ENCODE measurements around the gene EVC. TPM values are rescaled to one million over a fixed set of nuclear protein-coding genes. Genes with fewer than 3 reads are reported as not detected.
"Not testable (repeated sequence)": the region's sequence is repeated elsewhere in the genome, so short reads cannot be mapped to it uniquely, and the experiment has no call there.

Gene EVC
- total RNA-seq, 1 donor: 69.1 TPM

- Histone ChIP-seq H3K27ac (ENCODE audit: low read depth, low read length) (no peak overlapping the region), H4K20me1 (ENCODE audit: insufficient read depth, low read length) (no peaks in the 10 kb centered on the region), H3K79me2 (ENCODE audit: insufficient read depth, low read length) (no peaks in the 10 kb centered on the region), H3K4me1 (ENCODE audit: insufficient read depth, low read length) (no peaks in the 10 kb centered on the region), H3K36me3 (ENCODE audit: insufficient read depth, low read length) (no peaks in the 10 kb centered on the region), H2AFZ (ENCODE audit: low read length) (no peak overlapping the region), H3K9me3 (ENCODE audit: low read depth, low read length) (no peaks in the 10 kb centered on the region), H3K4me2 (ENCODE audit: insufficient read depth, low read length) (no peak overlapping the region), H3K4me3 (ENCODE audit: insufficient read depth, low read length) (no peak overlapping the region), H3K27me3 (ENCODE audit: insufficient read depth, low read length) (no peaks in the 10 kb centered on the region)
- no peak for DNase-seq (ENCODE audit: insufficient read length, low spot score, missing footprints)
- no peak for TF ChIP-seq CTCF (IDR thresholded peaks at IDR 0.05; ENCODE audit: extremely low read depth, low read depth, low read length)
These were observed 141.7 kb downstream of the EVC start for GRCh38 chr4:5852523-5853202.

- H3K4me3 ChIP-seq (ENCODE audit: insufficient read depth, low read length): no peak overlapping the region
- no peak for DNase-seq (ENCODE audit: insufficient read length, low spot score, missing footprints)
These were observed 143.9 kb downstream of the EVC start for GRCh38 chr4:5854929-5855328.

GRCh38 chr4:5856362-5856761 lies 145.4 kb downstream of the EVC start:
- H4K20me1 ChIP-seq (ENCODE audit: insufficient read depth, low read length); H3K79me2 ChIP-seq (ENCODE audit: insufficient read depth, low read length); DNase-seq (ENCODE audit: insufficient read length, low spot score, missing footprints); H2AFZ ChIP-seq (ENCODE audit: low read length); H3K27me3 ChIP-seq (ENCODE audit: insufficient read depth, low read length); H3K9me3 ChIP-seq (ENCODE audit: low read depth, low read length); H3K4me1 ChIP-seq (ENCODE audit: insufficient read depth, low read length); H3K27ac ChIP-seq (ENCODE audit: low read depth, low read length); H3K4me3 ChIP-seq (ENCODE audit: insufficient read depth, low read length); H3K4me2 ChIP-seq (ENCODE audit: insufficient read depth, low read length); H3K36me3 ChIP-seq (ENCODE audit: insufficient read depth, low read length): not testable (repeated sequence)

More at GRCh38 chr4:5854929-5855328, 143.9 kb downstream of the EVC start:
- Histone ChIP-seq H3K36me3 (ENCODE audit: insufficient read depth, low read length) (no peaks in the 10 kb centered on the region), H4K20me1 (ENCODE audit: insufficient read depth, low read length) (no peaks in the 10 kb centered on the region), H3K4me2 (ENCODE audit: insufficient read depth, low read length) (no peak overlapping the region), H3K27me3 (ENCODE audit: insufficient read depth, low read length) (no peaks in the 10 kb centered on the region), H2AFZ (ENCODE audit: low read length) (no peak overlapping the region), H3K9me3 (ENCODE audit: low read depth, low read length) (no peaks in the 10 kb centered on the region), H3K27ac (ENCODE audit: low read depth, low read length) (no peak overlapping the region), H3K4me1 (ENCODE audit: insufficient read depth, low read length) (no peaks in the 10 kb centered on the region), H3K79me2 (ENCODE audit: insufficient read depth, low read length) (no peaks in the 10 kb centered on the region)
- no peak for TF ChIP-seq CTCF (IDR thresholded peaks at IDR 0.05; ENCODE audit: extremely low read depth, low read depth, low read length)

GRCh38 chr4:5857199-5857598 lies 146.2 kb downstream of the EVC start:
- Histone ChIP-seq H4K20me1 (ENCODE audit: insufficient read depth, low read length) (no peaks in the 10 kb centered on the region), H3K4me2 (ENCODE audit: insufficient read depth, low read length) (no peak overlapping the region), H3K9me3 (ENCODE audit: low read depth, low read length) (no peaks in the 10 kb centered on the region), H3K27me3 (ENCODE audit: insufficient read depth, low read length) (peaks cover 9% of the 10 kb centered on the region), H3K79me2 (ENCODE audit: insufficient read depth, low read length) (no peaks in the 10 kb centered on the region), H2AFZ (ENCODE audit: low read length) (no peak overlapping the region), H3K4me3 (ENCODE audit: insufficient read depth, low read length) (no peak overlapping the region), H3K27ac (ENCODE audit: low read depth, low read length) (no peak overlapping the region), H3K4me1 (ENCODE audit: insufficient read depth, low read length) (no peaks in the 10 kb centered on the region), H3K36me3 (ENCODE audit: insufficient read depth, low read length) (no peaks in the 10 kb centered on the region)
- no peak for TF ChIP-seq CTCF (IDR thresholded peaks at IDR 0.05; ENCODE audit: extremely low read depth, low read depth, low read length)
- no peak for DNase-seq (ENCODE audit: insufficient read length, low spot score, missing footprints)
